Measurements from ENCODE around the gene TNPO3. TPM values are rescaled to one million over a fixed set of nuclear protein-coding genes. Genes with fewer than 3 reads are reported as not detected.
A peak's percentile ranks its signal among the peaks of the same experiment; 100 is the strongest.

Gene TNPO3
- total and polyA plus RNA-seq, 2 experiments from 2014 or later, result 21.8 to 31.1 TPM

GRCh38 chr7:128933180-128933891, 121.6 kb downstream of the TNPO3 start:
- Histone ChIP-seq H3K36me3 (no peaks in the 10 kb centered on the region), H3K27me3 (peaks cover 49% of the 10 kb centered on the region), H3K9me3 (ENCODE audit: low read depth) (no peaks in the 10 kb centered on the region), H3K4me3 (no peak overlapping the region), H3K27ac (no peak overlapping the region), H3K4me1 (ENCODE audit: low read depth) (no peaks in the 10 kb centered on the region)
- no peak for TF ChIP-seq CTCF (IDR thresholded peaks at IDR 0.05; ENCODE audit: low read depth, low read length)
- DNase-seq (ENCODE audit: low read depth in 1 of 2, low spot score in 1 of 2), result peak in 1 of 2 donors; percentile 21

- Histone ChIP-seq H3K36me3 (no peaks in the 10 kb centered on the region), H3K4me3 (no peak overlapping the region), H3K27me3 (peaks cover 44% of the 10 kb centered on the region), H3K9me3 (ENCODE audit: low read depth) (no peaks in the 10 kb centered on the region), H3K27ac (no peak overlapping the region), H3K4me1 (ENCODE audit: low read depth) (no peaks in the 10 kb centered on the region)
- DNase-seq (ENCODE audit: low read depth in 1 of 2, low spot score in 1 of 2), result no peak
- no peak for TF ChIP-seq CTCF (IDR thresholded peaks at IDR 0.05; ENCODE audit: low read depth, low read length)
These were observed 122.1 kb downstream of the TNPO3 start for GRCh38 chr7:128932862-128933179.

GRCh38 chr7:128931965-128932861, 122.7 kb downstream of the TNPO3 start:
- no peaks in the 10 kb centered on the region for H3K36me3 ChIP-seq
- no peak for TF ChIP-seq CTCF (IDR thresholded peaks at IDR 0.05; ENCODE audit: low read depth, low read length)
- no peak overlapping the region for H3K27ac ChIP-seq
- DNase-seq (ENCODE audit: low read depth in 1 of 2, low spot score in 1 of 2), result no peak
- no peaks in the 10 kb centered on the region for H3K9me3 ChIP-seq (ENCODE audit: low read depth)
- peaks cover 38% of the 10 kb centered on the region for H3K27me3 ChIP-seq
- no peaks in the 10 kb centered on the region for H3K4me1 ChIP-seq (ENCODE audit: low read depth)
- H3K4me3 ChIP-seq, result no peak overlapping the region

- TF ChIP-seq CTCF (IDR thresholded peaks at IDR 0.05; ENCODE audit: low read depth, low read length), result no peak
- H3K4me1 ChIP-seq (ENCODE audit: low read depth), result no peaks in the 10 kb centered on the region
- no peak overlapping the region for H3K4me3 ChIP-seq
- H3K27me3 ChIP-seq, result peaks cover 29% of the 10 kb centered on the region
- H3K27ac ChIP-seq, result no peak overlapping the region
- H3K9me3 ChIP-seq (ENCODE audit: low read depth), result no peaks in the 10 kb centered on the region
- no peaks in the 10 kb centered on the region for H3K36me3 ChIP-seq
- no peak for DNase-seq (ENCODE audit: low read depth in 1 of 2, low spot score in 1 of 2)
These were observed 123.6 kb downstream of the TNPO3 start for GRCh38 chr7:128931190-128931798.

GRCh38 chr7:128928882-128929788, 125.8 kb downstream of the TNPO3 start:
- DNase-seq (ENCODE audit: low read depth in 1 of 2, low spot score in 1 of 2), result no peak
- no peak for TF ChIP-seq CTCF (IDR thresholded peaks at IDR 0.05; ENCODE audit: low read depth, low read length)

More at GRCh38 chr7:128928882-128929788, 125.8 kb downstream of the TNPO3 start:
- Histone ChIP-seq H3K4me1 (ENCODE audit: low read depth) (no peaks in the 10 kb centered on the region), H3K4me3 (no peak overlapping the region), H3K36me3 (no peaks in the 10 kb centered on the region), H3K9me3 (ENCODE audit: low read depth) (no peaks in the 10 kb centered on the region), H3K27me3 (peaks cover 7% of the 10 kb centered on the region), H3K27ac (no peak overlapping the region)

Measured in cardiac muscle cell (in vitro differentiated cells and primary cell).